GM21423 (cell line): ENCODE results near the gene HOXD10.

ENCODE experiments used
- ATAC-seq: cut with Tn5 transposase; IDR thresholded peaks from one replicate; pipeline ENCODE4 v1.9.1; 2021; ENCODE audit warnings: mild to moderate bottlenecking, moderate library complexity; ENCODE audit not compliant: unreplicated experiment

Gene HOXD10

DNA sequence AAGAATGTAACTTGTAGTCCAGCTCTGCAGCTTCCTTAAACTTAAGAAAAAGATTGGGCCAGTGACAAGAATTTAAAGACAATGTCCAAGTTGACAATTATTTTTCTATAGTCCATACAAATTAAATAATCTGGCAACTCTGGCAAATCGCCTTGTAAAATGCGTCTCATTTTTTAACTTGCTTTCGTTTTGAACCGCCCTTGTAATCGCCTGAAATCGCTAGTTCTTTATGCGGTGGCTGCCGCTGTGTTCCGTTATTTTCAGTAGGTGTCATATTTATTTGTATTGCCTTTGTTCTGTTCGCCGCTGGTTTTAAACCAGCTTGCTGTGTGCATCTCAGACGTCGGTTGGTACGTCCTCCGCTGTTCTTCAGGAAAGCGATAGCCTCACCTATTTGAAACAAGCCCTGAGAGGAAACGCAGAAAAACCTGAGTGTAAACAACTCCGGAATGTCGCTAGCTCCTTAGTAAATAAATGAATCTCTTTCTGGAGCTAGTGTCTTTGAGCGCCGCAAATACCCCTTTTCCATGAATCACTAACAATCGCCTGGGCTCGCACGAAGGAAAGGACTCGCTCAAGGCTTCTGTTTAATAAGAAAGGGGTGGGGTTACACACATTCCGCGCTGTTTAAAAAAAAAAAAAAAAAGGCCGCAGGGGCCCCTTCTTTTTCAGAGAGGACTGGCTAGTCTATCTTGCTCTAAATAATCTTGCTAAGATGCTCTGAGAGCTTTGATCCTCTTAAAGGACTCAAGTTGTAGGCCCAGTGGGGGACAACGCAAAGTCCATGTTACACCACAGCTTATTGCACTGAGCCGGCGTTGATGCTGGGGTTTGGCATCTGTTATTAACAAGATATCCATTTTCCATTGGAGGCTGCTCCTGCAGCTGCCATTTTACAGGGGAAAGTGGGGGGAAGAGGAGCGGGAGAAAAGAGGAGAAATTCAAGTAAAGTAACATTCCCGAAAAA, 15.9 kb downstream of the HOXD10 start:
- no peak for ATAC-seq

DNA sequence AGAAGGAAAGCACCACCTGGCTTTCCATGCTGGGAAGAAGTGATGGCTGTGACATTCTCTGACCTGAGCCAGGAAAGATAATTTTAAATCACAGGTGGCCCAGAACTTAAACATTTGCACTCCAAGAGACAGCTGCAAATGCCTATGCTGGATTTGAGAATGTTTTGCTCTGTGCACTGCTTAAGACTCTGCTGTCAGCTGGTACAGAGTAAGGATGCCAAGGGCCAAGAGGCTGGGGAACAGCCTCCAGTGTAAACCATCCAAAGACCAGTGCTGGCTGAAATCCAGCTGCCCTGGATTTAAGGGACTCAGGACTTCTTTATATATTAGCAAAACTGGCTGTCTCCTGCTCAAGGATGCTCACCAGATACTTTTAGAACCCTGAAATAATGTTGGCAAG, 16.8 kb downstream of the HOXD10 start:
- ATAC-seq: no peak

DNA sequence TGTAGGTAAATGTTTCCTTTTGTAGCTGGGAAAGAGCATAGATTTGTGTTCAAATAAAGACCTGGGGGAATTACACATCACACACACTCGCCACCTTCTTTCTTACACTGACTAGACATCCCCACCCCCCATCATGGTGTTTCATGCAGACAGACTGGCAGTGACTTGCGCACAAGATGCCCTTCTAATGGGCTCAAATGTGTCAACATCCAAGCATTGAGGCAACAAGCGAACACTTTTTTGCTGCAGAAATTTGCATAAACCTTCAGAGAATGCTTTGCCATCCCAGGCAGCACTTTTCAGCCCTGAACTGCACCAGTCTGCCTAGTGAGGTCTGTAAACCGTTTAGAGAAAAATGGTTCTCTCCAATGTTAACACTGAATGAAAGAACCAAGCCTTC, 17.5 kb downstream of the HOXD10 start:
- ATAC-seq: no peak

DNA sequence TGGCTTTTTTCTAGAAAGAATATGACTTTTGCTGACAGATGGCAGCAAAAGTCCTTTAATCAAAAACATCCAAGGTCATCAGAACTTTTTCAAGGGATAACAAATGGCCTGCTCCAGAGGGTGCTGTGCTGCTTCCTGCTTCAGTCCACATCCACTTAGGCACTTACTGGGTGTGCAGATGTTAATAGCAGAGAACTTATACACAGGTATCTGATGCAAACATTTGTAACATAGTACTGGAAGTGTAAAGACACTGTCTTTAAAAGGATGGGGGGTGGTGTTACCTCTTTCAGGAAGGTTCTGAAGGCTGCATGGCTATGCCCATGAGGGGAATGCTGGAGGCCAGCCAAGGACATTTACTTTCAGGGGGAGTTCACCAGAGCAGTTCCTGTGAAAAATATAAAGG, 18.5 kb downstream of the HOXD10 start:
- no peak for ATAC-seq

DNA sequence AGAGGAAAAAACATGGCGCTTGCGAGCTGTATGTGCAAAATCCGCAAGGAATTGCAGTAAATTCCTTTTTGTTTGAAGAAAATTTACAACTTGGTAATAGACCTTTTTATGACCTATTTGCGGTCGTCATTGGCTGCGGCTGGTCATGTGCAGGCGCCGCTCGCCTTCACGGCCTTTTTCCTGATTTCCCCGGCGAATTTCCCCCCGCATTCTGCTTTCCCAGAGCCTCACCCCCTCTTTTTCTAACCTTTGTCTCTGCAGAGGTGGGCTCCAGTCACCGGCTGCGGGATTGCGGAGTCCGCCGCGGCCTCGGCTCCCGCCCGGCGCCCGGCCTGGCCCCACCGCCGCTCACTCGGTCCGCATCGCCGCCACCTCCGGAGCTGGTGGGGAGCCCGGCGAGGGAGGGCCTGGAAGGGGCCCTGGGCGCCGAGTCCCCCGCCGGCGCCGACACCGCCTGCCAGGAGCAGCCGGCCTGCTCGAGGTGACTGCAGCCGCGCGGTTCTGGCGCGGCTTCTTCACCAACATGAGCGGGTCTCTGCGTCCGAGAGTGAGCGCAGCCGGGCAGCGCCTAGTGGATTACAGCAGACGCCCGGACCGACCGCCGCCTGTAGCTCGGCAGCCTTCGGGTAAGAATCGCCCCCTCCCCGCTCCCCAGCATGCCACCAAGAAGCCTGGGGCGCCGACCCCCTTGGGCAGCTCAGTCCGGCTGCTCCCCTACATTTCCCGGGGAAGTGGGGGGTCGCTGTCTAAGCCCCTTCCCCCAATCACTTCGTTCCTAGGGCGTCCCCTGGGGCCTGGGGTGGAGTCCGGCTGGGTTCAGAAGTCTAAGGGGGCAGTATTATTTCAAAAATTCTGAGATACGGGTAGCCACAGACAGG, 20.0 kb downstream of the HOXD10 start:
- no peak for ATAC-seq

DNA sequence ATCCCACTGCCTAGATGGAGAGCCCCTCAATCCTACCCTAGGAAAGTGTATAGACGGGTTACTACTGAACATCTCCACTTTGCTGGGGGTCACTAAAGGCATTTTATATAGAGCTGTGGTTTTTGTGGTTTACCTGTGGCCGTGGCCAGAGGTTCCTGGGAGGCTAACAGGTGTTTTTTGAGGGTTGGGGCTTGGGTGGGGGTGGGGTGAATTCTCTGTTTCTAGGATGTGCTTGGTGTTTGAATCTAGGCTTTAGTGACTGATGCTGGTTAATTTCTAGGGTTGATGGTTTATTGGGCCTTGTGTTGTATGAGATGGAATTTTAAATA, 20.6 kb downstream of the HOXD10 start:
- no peak for ATAC-seq

DNA sequence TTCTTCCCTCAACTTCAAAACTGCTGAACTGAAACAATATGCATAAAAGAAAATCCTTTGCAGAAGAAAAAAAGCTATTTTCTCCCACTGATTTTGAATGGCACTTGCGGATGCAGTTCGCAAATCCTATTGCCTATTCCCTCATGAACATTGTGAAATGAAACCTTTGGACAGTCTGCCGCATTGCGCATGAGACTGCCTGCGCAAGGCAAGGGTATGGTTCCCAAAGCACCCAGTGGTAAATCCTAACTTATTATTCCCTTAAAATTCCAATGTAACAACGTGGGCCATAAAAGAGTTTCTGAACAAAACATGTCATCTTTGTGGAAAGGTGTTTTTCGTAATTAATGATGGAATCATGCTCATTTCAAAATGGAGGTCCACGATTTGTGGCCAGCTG, 21.3 kb downstream of the HOXD10 start:
- no peak for ATAC-seq

DNA sequence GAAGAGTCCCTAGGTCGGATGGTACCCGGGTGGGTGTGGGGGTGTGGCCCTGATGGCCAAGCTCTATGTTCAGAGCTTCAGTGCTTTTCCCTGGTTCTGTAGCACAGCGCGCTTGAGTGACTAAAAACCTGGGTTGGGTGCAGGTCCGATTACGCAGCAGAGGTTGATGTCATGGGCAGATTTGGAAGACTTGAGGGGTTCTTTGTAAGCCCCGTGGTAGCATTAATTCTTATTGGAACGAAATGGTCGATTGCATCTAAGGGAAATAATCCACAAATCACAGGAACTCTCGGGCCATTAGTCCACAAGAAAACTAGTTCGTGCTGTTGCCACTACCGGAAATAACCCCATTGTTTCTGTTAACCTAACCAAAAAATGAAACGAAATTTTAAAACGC, 21.9 kb downstream of the HOXD10 start:
- no peak for ATAC-seq

DNA sequence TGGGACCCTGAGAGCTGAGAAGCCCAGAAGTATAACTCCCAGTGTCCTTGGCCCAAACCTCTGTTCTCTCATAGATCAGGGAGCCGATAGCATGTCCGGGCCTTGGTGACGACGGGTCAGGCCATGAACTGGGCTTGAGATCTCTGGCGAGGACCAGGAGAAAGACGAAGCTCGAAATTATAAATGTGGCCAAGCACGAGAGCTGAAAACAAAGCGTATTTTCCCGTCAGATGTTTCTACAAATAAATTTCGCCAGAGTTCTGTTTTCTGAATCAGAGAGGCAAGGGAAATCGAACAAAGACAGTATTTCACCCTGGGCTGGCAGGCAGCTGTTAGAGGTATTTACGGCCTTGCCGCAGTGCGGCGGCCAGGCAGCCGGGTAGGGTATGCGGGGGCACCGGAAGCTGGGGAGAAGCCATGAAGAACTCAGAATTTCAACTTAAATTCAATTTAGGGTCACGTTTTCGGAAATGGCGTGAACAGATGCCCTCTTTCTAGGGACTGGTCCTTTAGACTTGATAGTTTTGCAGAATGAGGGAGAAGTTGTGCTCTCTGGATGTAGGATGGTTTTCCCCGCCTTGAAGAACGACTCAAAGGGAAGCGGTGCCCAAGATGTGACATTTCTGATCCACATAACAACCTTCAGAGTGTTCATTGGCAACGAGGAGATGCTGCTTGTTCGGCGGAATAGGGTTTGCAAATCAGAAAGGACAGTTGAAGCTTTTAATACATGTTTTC, 22.5 kb downstream of the HOXD10 start:
- ATAC-seq: no peak

DNA sequence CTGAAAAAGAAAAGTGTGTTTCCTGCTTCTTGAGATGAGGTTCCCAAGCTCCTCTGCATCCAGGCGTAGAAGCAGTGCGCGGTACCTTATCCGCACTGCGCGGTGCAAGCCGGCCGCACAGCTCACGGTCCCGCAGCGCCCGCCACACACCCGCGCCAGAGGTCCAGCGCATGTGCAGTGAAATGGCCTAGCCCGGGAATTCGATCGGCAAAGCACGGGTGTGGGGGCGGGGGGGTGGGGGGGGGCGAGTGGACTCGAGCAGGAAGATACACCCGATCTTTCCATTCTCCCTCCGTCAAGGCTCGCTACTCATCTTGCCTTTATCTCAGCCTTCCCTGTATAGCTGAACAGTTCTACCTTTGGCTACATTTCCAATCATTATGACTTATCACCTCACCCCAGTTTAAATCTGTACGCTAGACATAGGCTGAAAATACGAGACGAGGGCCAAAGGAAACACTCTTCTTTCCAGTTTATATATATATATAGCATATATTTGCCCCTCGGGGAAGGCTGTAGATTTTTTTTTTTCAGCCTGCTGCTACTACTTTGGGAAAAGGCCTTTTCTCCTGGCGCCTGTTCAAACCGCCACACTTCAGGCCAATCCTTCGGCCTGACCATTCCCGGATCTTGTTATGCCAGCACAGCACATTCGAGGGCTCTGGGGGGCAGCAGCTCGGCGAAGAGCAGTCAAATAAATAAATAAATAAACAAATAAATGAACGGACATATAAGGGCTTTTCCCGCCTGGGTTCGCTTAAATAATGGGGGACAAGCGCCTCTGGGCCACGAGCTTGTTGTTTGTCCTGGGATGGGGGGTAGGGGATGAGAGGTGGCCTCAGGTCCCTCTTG, 23.3 kb downstream of the HOXD10 start:
- ATAC-seq: no peak

DNA sequence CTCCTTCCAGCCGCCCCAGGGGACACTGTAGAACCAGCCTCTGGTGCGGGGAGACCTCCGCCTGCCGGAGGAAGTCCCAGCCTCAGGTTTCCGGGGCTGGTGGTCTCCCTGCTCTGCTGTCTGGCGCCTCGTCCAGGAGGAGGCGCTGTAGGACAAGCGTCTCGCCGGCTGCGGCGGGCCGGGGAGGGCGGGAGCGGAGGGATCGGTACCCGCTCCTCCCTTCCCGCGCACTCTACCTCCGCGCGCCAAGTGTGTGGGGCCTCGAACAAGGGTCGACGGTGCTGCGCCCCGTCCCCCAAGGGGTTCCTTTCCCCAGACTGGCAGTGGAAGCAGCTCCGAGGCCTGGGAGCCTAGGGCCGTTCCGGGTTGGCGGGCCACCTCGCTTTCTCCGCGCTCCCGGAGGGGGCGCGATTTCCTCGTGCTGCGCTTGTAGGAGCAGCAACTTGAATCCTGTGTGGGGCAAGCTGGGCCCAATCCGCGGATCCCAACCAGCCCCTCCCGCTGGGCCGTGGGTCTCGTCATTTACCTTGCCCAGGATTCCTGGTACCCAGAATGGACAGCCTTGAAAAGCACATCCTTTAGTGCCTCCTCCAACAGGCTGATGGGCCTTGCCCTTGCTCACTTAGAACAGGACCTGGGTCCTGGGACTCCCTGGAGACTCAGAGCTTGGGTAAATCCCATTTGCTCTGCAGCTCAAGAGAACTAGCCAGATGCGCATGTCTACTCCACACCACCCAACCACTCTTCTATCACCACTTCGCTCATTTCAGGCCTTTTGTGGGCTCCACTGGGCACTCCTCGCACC, 24.1 kb downstream of the HOXD10 start:
- peak; percentile 91 for ATAC-seq

DNA sequence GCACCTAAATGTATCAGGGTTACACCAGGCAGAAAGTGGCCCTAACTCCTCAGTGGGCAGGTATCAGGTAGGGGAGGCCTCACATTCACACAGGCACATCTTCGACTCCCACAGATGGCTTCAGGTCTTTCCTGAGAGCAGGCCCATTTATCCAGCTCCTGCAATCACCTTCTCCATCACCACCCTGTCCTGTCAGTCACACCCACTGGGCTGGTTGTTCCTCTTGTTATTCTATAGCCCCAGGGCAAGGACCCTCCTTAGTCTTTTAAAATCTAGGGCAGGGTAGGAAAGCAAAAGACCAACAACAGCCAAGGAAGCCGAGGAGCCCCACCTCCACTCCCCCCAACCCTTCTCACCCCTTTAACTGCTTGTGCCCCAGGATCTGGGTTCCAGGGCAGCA, 25.7 kb downstream of the HOXD10 start:
- ATAC-seq: no peak

DNA sequence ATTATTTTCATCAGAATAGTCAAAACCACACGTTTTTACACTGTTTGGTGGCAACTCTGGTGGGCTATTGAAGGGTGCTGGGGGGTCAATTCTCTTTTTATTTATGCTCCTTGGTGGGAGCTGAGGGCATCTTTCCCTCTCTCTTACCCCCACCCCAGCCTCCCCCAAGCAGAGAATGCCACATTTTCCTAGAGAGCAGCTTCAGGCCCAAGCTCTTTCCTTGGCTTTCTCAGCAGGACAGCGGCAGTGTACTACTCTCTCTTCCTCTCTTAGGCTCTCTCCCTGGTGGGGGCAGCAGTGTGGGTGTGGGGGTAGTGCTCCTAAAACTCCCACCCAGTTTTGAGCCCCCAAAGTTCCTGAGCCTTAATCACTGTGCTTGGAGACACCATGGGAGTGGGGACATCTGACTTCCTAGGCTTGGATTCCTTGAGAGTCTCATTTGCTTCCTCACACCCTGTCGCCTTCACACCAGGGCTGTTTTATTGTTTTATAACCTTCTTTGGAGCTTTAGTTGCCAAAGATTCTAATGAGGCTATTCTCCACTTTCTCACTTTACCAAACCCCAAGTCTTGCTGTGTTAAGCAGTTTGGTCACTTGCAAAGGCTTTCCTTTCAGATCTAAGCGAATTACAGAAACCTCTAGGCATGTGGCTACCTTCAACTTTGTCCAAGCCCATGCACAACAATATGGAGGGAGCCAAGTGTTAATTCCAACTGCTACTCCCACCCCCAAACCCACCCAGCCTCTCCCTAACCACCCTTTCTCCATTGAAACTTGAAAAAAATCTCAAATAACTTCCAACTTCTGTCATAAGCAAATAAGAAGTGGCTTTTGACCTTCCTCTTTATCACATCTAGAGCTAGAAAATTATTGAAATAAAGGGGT, 28.7 kb downstream of the HOXD10 start:
- no peak for ATAC-seq

DNA sequence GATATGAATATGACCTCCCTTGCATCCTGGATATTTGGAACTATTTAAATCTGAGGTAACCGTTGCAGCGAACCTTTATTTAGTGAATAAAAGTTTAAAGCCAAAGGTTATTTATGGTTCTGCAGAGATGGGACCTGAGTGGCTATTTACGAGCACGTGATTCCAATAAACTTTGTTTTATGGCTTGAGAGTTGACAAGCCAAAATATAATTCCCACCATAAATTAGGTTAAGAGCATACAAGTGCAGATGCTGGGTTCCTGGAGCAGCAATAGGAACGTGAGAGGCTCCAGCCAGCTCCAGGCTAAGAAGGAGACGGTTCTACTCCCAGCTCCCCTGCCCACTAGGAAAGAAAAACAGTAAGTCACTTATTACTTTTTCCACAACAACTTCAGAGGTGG, 29.5 kb downstream of the HOXD10 start:
- no peak for ATAC-seq

DNA sequence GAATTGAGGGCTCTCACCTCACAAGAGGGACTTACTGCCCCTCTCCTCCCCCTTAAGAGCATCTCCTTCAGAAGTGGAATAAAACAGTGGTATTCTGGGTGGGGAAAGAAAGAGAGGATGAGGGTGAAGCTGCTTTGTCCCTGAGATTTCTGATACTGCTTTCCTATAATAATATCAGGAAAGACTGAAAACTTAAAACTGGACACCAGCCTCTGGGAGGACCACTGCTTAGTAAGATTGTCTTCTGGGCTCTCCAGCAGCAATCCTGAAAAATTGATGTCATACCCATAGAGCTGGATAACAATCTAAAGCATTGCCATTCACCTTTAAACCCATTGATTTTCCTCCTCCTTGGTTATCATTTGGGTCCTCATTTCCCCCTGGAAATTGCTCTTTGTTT, 30.1 kb downstream of the HOXD10 start:
- ATAC-seq: no peak

DNA sequence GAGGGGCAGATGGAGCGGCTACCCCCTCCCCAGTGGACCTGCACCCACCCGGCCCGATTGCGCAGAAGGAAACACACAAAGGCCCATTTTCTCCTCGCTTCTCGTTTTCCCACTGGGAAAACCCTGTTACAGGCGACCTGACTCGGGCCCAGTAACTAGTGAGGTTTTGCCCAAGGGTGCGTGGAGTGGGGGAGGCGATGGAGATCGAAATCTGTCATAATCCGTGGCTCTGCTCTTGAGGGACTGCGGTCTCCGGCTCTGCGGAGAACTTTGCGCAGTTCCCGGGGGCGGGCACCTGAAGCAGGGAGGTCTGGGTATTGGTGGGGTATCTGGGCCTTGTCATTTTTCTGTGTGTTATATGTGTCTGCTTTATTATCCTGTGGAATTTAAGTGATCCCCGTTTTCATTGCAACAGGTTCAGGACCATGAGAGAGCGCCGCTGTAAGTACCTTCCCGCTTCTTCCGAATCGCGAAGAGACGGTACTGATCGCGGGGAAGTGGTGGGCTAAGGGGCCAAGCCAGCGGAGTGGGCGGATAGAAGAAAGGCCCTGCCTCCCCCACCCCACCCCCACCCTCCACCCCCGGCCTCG, 30.7 kb downstream of the HOXD10 start:
- no peak for ATAC-seq

DNA sequence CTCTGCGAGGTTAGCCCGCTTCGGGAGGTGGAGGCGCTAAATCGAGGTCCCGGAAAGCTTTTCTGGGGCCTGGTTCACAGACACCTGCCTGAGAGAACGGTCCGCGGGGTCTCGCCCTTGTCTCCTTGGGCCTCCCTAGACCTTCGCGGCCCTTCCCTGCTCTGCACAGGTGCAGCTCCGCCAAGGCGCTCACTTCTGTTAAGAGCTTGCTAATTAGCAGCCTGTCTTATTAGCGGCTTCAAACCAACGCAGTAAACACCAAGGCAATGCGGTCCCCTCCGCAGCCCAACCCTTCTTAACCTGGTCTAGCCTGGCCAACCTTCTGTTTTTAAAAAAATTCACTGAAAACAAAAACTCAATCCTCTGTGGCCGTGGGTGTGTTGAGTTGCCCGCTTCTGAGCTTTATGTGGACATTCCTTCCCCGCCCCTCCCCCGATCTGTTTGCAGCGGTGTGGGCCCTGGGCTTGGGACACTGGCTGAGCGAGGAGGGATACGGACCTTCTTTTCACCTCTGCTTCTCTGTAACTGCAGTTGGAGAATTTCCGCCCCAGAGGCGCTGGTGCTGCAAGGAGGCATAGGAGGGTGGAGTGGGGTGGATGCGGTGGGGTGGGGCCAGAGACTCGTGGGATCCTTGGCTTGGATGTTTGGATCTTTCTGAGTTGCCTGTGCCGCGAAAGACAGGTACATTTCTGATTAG, 31.4 kb downstream of the HOXD10 start:
- no peak for ATAC-seq
